Gastrocnemius medialis (tissue), 4 donors: ENCODE data around the gene KANSL1. TPM values are rescaled to one million over a fixed set of nuclear protein-coding genes. Genes with fewer than 3 reads are reported as not detected.
A peak's percentile ranks its signal among the peaks of the same experiment; 100 is the strongest.

ENCODE experiments used
- ATAC-seq, 2 donors: fragments of 150-250 bp; one replicate each; pipeline ENCODE4 v1.9.1; 2016
- DNase-seq, 2 donors: peaks; one replicate each; pipeline ENCODE4 v3.0.0-alpha.2; 2019
- H3K27ac ChIP-seq, 4 donors: fragments of 200-600 bp; sonication (generic); 1 replicate in 1 of 4; 2 replicates in 3 of 4; pipeline ENCODE4 v1.5.1; 2016 to 2018; ENCODE audit warnings: mild to moderate bottlenecking in 2 of 4, moderate library complexity in 1 of 4
- H3K27me3 ChIP-seq, 3 donors: fragments of 200-600 bp; sonication (generic) in 2 of 3; 1 replicate in 1 of 3; 2 replicates in 2 of 3; pipeline versions ENCODE4 v1.5.1 to v1.6.0; 2016 to 2019; ENCODE audit warnings: mild to moderate bottlenecking in 1 of 3, moderate library complexity in 1 of 3
- H3K36me3 ChIP-seq, 2 donors: fragments of 200-600 bp; sonication (generic) in 1 of 2; one replicate each; pipeline ENCODE4 v1.5.1; 2017 to 2018
- H3K4me1 ChIP-seq, 2 donors: fragments of 200-600 bp; sonication (generic) in 1 of 2; one replicate each; pipeline ENCODE4 v1.5.1; 2016 to 2017; ENCODE audit warnings: mild to moderate bottlenecking in 2 of 2
- H3K4me3 ChIP-seq, 4 donors: fragments of 200-600 bp; sonication (generic) in 3 of 4; 1 replicate in 1 of 4; 2 replicates in 3 of 4; pipeline ENCODE4 v1.5.1; 2016 to 2019; ENCODE audit warnings: mild to moderate bottlenecking in 2 of 4
- H3K9me3 ChIP-seq, 3 donors: fragments of 200-600 bp; sonication (generic) in 2 of 3; 1 replicate in 1 of 3; 2 replicates in 2 of 3; pipeline ENCODE4 v1.5.1; 2016 to 2019
- CTCF ChIP-seq, 5 experiments: fragments of 450-650 bp in 3 of 5; fragments of 200-600 bp in 2 of 5; sonication (generic) in 2 of 5; IDR thresholded peaks in 4 of 5; conservative IDR thresholded peaks in 1 of 5; 1 replicate in 4 of 5; 2 replicates in 1 of 5; pipeline ENCODE4 v1.5.1; 2016 to 2019; ENCODE audit warnings: antibody characterized with exemption in 5 of 5, mild to moderate bottlenecking in 3 of 5, moderate library complexity in 3 of 5
- POLR2A ChIP-seq, 2 donors: fragments of 450-650 bp; IDR thresholded peaks; one replicate each; pipeline ENCODE4 v1.6.1; 2017; ENCODE audit warnings: antibody characterized with exemption in 2 of 2, mild to moderate bottlenecking in 2 of 2, moderate library complexity in 2 of 2
- in situ Hi-C, 4 donors: fragments of 200-750 bp; cut with MboI; loops; one replicate each; pipeline versions ENCODE4 v1.15.0 to v1.8.0; 2017; ENCODE audit warnings: low sequenced_read_pairs in 4 of 4
- intact Hi-C: fragments of 100-400 bp; cut with DNase I; formaldehyde crosslinking; loops from one replicate; pipeline ENCODE4 v1.15.1; 2023; ENCODE audit warnings: low total_unique reads
- total RNA-seq, 4 donors: library from RNA; depleted of rRNA; stranded (reverse); fragments of >200 nt; gene quantifications; one replicate each; pipeline versions ENCODE4 v1.1.0 to v1.2.3, GENCODE V29; 2016

The KANSL1 gene
- total RNA-seq, 4 donors from 2014 or later = 19.9 to 35.9 (median 31.2) TPM

GRCh38 chr17:46152423-46152822 lies 40.8 kb downstream of the KANSL1 start:
- Histone ChIP-seq H3K27me3 (no peaks in the 10 kb centered on the region), H3K36me3 (no peaks in the 10 kb centered on the region), H3K4me3 (peak overlapping the region in 1 of 4 donors; percentile 1), H3K4me1 (peaks cover 81 to 91% of the 10 kb centered on the region in 2 donors), H3K27ac (peak overlapping the region in 3 of 4 donors; percentile 4 to 60 (median 31)), H3K9me3 (no peaks in the 10 kb centered on the region)
- in situ Hi-C loops (no loop called here), intact Hi-C loops (no loop called here)
- DNase-seq = no peak
- no peak for ATAC-seq
- TF ChIP-seq CTCF (IDR thresholded peaks at IDR 0.05 in 4 of 5, conservative IDR thresholded peaks at IDR 0.05 in 1 of 5) (no peak), POLR2A (IDR thresholded peaks at IDR 0.05) (no peak)

GRCh38 chr17:46151762-46152161 lies 41.5 kb downstream of the KANSL1 start:
- TF ChIP-seq POLR2A (IDR thresholded peaks at IDR 0.05) (no peak), CTCF (IDR thresholded peaks at IDR 0.05 in 4 of 5, conservative IDR thresholded peaks at IDR 0.05 in 1 of 5) (no peak)
- no peak overlapping the region for H3K27ac ChIP-seq
- H3K27me3 ChIP-seq = no peaks in the 10 kb centered on the region
- no peak overlapping the region for H3K4me3 ChIP-seq
- no peak for ATAC-seq
- H3K36me3 ChIP-seq = no peaks in the 10 kb centered on the region
- no peak for DNase-seq
- intact Hi-C loops = no loop called here
- H3K4me1 ChIP-seq = peaks cover 74 to 84% of the 10 kb centered on the region in 2 donors
- in situ Hi-C loops = no loop called here
- H3K9me3 ChIP-seq = no peaks in the 10 kb centered on the region

GRCh38 chr17:46150216-46150963 lies 42.8 kb downstream of the KANSL1 start:
- intact Hi-C loops = no loop called here
- Histone ChIP-seq H3K36me3 (no peaks in the 10 kb centered on the region), H3K27ac (peak overlapping the region in 1 of 4 donors; percentile 20), H3K4me1 (peaks cover 72 to 80% of the 10 kb centered on the region in 2 donors), H3K9me3 (no peaks in the 10 kb centered on the region), H3K4me3 (no peak overlapping the region), H3K27me3 (no peaks in the 10 kb centered on the region)
- no peak for TF ChIP-seq POLR2A (IDR thresholded peaks at IDR 0.05)
- no peak for TF ChIP-seq CTCF (IDR thresholded peaks at IDR 0.05 in 4 of 5, conservative IDR thresholded peaks at IDR 0.05 in 1 of 5)
- in situ Hi-C loops = no loop called here
- ATAC-seq = no peak
- DNase-seq = no peak

GRCh38 chr17:46148247-46148646 lies 45.0 kb downstream of the KANSL1 start:
- H3K27me3 ChIP-seq = no peaks in the 10 kb centered on the region
- no peaks in the 10 kb centered on the region for H3K9me3 ChIP-seq
- DNase-seq = no peak
- intact Hi-C loops = no loop called here
- peaks cover 69% of the 10 kb centered on the region in 2 donors for H3K4me1 ChIP-seq
- no peak overlapping the region for H3K4me3 ChIP-seq
- TF ChIP-seq CTCF (IDR thresholded peaks at IDR 0.05 in 4 of 5, conservative IDR thresholded peaks at IDR 0.05 in 1 of 5) (no peak), POLR2A (IDR thresholded peaks at IDR 0.05) (no peak)
- no peak for ATAC-seq
- H3K27ac ChIP-seq = peak overlapping the region in 1 of 4 donors; percentile 6
- no peaks in the 10 kb centered on the region for H3K36me3 ChIP-seq
- in situ Hi-C loops = no loop called here
